ENCODE data around the gene MBD3. TPM values are rescaled to one million over a fixed set of nuclear protein-coding genes. Genes with fewer than 3 reads are reported as not detected.

Gene MBD3
- total RNA-seq, 1 donor from 2014 or later = 140 TPM

DNA sequence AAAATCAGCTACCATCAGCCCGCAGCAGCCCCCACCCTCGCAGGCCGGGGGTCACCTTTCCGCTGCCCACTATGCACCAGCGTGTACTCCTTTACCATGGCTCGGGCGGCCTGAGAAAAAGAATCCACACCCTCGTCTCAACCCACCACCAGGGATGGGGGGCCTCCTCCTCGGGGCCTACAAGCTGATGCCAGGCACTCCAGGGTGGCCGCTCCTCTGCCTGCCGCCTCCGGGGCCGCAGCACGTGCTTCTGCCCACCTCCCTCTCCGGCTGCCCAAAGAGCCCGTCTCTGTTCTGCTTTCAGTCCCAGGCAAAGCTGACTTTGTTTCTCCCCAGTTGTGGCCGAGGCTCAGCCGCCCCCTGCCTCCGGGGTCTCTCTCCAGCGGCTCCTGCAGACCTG lies 13.4 kb downstream of the MBD3 start:
- DNase-seq = no peak
- Mint-ChIP-seq H3K27ac (no peak overlapping the region), H3K36me3 (ENCODE audit: low read depth) (peaks cover 28% of the 10 kb centered on the region)

DNA sequence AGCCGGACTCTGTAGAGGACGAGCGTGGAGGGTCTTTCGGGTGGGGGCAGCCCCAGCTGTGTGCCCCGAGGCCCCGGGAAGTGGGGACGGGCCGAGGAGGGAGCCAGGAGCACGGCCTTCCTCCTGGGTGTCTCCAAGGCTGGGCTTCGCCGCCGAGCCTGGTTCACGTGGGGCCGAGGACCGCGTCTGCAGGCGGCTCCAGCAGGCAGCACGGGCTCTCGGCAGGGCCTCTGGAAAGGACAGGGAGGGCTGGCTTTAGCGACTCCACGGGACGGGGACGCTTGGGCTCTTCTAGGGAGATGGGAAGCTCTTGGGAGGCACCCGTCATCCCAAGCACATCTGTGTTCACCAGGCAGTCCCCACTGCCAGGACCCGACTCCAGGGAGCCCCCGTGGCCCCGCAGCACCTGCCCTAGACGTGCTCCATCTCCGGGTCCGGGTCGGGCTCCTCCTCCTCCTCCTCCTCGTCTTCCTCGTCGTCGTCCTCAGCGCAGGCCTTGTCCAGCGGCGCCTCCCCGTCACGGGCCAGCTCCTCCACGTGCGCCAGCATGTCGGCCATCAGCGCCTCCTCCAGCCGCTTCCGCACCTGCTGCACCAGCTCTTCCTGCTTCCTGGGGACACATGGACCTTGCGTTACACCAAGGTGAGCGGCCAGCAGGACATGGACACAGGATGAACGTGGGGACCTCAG lies 14.6 kb downstream of the MBD3 start:
- H3K4me1 Mint-ChIP-seq = no peaks in the 10 kb centered on the region
- intact Hi-C loops (cut with micrococcal nuclease) = no loop called here
- no peaks in the 10 kb centered on the region for H3K27me3 Mint-ChIP-seq
- no peak overlapping the region for H3K27ac Mint-ChIP-seq
- H3K4me3 Mint-ChIP-seq = no peak overlapping the region
- no peaks in the 10 kb centered on the region for H3K9me3 Mint-ChIP-seq
- no peak for DNase-seq
- H3K36me3 Mint-ChIP-seq (ENCODE audit: low read depth) = peaks cover 22% of the 10 kb centered on the region

More for the DNA sequence above, 13.4 kb downstream of the MBD3 start:
- intact Hi-C loops (cut with micrococcal nuclease) = no loop called here
- Mint-ChIP-seq H3K4me3 (no peak overlapping the region), H3K4me1 (no peaks in the 10 kb centered on the region), H3K9me3 (no peaks in the 10 kb centered on the region), H3K27me3 (no peaks in the 10 kb centered on the region)

DNA sequence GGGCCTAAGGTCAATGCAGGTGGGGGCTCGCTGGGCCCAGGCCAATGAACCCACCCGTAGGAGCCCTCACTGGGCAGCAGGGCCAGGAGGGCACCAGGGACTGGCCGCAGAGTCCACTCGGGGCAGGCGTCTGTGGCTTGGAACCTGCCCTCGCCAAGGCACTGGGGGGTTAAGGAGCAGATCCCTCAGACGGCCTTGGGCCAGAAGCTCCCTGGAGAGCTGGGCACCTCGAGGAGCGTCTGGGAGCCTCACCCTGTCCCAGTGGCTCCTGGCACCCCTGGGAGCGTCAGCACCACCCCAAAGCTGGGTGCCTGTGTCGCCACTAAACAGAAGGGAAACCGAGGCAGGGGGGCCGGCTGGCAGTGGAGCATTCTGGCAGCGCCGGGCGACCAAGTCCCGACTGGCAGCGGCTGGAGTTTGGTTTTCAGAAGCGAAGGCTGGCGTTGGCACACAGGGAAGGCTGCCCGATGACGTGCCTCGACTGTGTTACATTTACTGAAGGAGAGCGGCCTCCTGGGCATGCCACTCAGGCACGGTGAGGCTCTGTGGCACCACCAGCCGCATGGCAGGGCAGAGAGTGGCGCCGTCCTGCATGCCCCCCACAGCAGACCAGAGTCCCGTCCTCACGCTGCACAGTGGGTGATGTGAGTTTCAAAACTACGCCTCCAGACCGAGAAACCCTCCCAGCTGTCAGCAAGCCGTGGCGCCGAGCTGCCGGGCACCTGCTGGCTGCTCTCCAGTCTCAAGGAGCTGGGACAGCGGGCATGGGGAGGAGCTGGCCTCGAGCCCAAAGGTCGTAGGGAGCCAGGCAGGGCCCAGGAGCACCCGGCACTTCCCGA lies 15.4 kb downstream of the MBD3 start:
- H3K27ac Mint-ChIP-seq = no peak overlapping the region
- no peaks in the 10 kb centered on the region for H3K9me3 Mint-ChIP-seq
- H3K36me3 Mint-ChIP-seq (ENCODE audit: low read depth) = peaks cover 22% of the 10 kb centered on the region
- intact Hi-C loops (cut with micrococcal nuclease) = no loop called here
- H3K27me3 Mint-ChIP-seq = no peaks in the 10 kb centered on the region
- no peak overlapping the region for H3K4me3 Mint-ChIP-seq
- H3K4me1 Mint-ChIP-seq = no peaks in the 10 kb centered on the region
- no peak for DNase-seq

DNA sequence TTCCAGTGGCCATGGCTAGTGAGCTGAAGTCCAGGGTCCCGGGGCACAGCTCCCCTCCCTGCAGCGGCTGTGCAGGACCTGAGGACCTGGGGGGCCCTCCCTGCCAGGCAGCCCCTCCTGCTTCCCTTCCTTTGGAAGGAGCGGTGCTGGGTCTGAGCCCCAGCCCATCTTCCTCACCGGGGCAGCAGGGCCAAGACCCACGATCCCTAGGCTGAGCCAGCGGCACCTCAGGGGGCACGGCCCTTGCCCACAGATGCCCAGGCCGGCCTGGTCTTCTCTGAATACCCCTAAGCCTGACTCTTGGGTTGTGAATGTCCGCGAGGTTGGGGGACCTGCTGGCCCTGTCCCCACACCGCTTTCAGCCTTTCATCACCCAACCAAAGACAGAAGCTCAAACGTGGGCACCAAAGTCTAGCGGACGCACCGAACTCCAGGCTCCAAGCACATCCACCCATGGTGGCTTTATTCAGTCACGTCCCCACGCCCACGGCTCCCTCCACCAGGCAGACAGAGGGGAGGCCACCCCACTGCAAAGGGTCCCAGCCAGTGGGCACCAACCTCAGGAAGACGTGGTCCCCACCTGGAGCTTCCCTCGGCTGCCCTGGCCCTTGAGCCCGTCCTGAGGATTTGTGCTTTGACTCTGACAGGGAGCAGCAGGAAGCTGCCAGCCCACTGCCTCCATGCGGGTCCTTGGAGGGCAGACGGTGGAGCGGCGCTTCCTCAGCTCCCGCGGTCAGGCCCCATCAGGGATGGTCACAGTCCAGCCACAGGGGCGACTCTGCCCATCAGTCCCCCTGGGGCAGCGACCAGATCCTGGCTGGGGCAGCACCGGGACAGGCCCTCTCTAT lies 16.2 kb downstream of the MBD3 start:
- DNase-seq = no peak
- Mint-ChIP-seq H3K9me3 (no peaks in the 10 kb centered on the region), H3K4me1 (no peaks in the 10 kb centered on the region), H3K27ac (no peak overlapping the region), H3K36me3 (ENCODE audit: low read depth) (peaks cover 20% of the 10 kb centered on the region), H3K4me3 (no peak overlapping the region), H3K27me3 (no peaks in the 10 kb centered on the region)
- intact Hi-C loops (cut with micrococcal nuclease) = no loop called here

DNA sequence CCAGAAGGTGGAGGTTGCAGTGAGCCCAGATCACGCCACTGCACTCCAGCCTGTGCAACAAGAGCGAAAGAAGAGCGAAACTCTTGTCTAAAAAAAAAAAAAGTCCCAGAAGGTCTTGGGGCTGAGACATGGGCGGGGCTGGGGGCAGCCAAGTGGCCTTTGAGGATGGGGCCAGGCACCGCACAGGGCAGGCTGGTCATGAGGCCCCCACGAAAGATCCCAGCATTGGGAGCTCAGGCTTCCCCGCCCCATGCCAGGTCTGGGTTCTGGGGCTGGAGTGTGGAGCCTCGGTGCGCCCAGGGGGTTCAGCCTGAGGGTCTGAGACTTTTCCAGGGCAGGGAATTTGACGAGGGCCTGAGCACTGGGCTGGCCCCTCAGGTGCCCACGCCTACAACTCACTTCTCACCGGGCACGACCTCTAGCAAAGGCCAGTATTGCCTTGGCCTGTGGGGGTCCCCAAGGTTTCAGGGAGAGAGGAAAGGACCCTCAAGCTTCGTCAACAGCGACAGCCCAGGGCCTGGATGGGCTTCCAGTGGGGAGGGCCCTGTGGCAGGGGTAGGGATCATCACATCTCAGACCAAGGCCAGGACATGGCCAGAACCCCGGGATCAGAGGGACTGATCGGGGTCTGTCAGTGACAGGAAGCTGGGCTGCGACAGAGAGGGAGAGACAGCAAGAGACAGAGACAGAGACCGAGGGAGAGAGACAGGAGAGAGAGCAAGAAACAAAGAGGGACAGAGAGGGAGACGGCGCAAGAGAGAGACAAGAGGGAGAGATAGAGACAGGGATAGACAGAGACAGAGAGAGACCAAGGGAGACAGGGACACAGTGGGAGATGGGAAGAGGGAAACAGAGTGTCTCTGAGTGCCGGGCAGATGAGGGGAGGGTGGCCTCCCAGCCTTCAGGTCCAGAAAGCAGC lies 17.1 kb downstream of the MBD3 start:
- peaks cover 15% of the 10 kb centered on the region for H3K36me3 Mint-ChIP-seq (ENCODE audit: low read depth)
- no peak overlapping the region for H3K27ac Mint-ChIP-seq
- no peak overlapping the region for H3K4me3 Mint-ChIP-seq
- H3K9me3 Mint-ChIP-seq = no peaks in the 10 kb centered on the region
- intact Hi-C loops (cut with micrococcal nuclease) = no loop called here
- H3K4me1 Mint-ChIP-seq = no peaks in the 10 kb centered on the region
- peaks cover 1% of the 10 kb centered on the region for H3K27me3 Mint-ChIP-seq
- DNase-seq = peak; percentile 56

DNA sequence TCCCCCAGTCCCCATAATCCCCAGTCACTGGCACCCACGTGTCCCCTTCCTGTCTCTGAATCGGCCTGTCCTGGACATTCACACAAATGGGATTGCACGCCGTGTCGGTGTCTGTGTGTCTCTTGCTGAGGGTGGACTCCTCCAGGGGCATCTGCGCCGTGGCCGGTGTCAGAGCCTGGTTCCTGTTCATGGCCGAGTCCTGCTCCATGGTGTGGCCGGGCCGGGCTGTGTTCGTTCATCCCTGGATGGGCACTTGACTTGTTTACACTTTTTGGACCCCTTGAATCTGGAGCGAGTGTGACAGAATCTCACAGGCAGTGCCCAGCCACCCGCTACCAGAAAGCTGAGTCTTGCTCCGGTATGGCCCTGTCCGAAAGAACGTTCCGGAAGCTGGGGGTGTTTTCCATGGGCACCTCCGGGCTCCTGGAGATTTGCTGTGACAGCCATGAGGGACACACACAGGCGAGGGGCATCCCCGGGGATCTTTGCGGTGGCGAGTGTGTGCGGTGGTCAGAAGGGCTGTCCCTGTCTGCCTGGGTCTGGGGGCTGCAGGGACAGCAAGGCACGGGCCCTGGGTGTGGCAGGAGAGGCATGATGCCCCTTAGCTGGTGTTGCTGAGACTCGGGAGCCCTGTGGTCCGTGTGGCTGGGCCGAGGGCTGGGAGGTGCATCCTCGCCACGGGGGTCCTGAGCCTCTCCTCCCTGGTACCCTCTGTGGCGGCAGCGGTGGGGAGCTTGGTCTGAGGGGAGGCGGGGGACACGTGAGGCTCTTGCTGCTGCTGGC lies 18.1 kb downstream of the MBD3 start:
- peaks cover 5% of the 10 kb centered on the region for H3K4me1 Mint-ChIP-seq
- intact Hi-C loops (cut with micrococcal nuclease) = no loop called here
- no peak for DNase-seq
- H3K4me3 Mint-ChIP-seq = no peak overlapping the region
- H3K36me3 Mint-ChIP-seq (ENCODE audit: low read depth) = peaks cover 13% of the 10 kb centered on the region
- no peak overlapping the region for H3K27ac Mint-ChIP-seq
- H3K27me3 Mint-ChIP-seq = peaks cover 11% of the 10 kb centered on the region
- no peaks in the 10 kb centered on the region for H3K9me3 Mint-ChIP-seq

DNA sequence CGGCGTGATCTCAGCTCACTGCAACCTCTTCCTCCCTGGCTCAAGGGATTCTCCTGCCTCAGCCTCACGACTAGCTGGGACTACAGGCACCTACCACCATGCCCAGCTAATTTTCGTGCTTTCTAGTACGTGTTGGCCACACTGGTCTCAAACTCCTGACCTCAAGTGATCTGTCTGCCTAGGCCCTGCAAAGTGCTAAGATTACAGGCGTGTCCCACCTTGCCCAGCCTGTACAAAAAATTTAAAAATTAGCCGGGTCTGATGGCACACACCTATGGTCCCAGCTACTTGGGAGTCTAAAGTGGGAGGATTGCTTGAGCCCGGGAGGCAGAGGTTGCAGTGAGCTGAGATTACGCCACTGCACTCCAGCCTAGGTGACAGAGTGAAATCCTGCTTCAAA lies 19.9 kb downstream of the MBD3 start:
- Mint-ChIP-seq H3K27me3 (peaks cover 13% of the 10 kb centered on the region), H3K9me3 (no peaks in the 10 kb centered on the region), H3K36me3 (ENCODE audit: low read depth) (peaks cover 6% of the 10 kb centered on the region), H3K4me3 (no peak overlapping the region), H3K27ac (no peak overlapping the region), H3K4me1 (peaks cover 5% of the 10 kb centered on the region)
- intact Hi-C loops (cut with micrococcal nuclease) = no loop called here
- no peak for DNase-seq

DNA sequence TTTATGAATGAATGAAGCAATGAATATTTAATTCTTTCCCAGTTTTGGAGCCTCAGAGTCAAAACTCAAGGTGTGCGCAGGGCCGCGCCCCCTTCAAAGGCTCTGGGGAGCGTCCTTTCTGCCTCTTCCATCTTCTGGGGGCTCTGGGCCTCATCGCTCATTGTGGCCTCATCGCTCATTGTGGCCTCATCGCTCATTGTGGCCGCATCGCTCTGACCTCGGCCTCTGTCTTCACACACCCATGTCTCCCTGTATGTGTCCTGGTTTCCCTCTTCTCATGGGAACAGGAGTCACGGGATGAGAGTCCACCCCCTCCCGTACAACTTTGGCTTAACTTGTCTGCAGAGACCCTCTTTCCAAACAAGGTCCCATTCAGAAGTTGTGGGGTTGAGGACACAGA lies 21.3 kb downstream of the MBD3 start:
- Mint-ChIP-seq H3K36me3 (ENCODE audit: low read depth) (peaks cover 6% of the 10 kb centered on the region), H3K9me3 (no peaks in the 10 kb centered on the region), H3K4me3 (no peak overlapping the region), H3K27me3 (peaks cover 13% of the 10 kb centered on the region), H3K27ac (no peak overlapping the region), H3K4me1 (peaks cover 5% of the 10 kb centered on the region)
- DNase-seq = no peak
- intact Hi-C loops (cut with micrococcal nuclease) = no loop called here

DNA sequence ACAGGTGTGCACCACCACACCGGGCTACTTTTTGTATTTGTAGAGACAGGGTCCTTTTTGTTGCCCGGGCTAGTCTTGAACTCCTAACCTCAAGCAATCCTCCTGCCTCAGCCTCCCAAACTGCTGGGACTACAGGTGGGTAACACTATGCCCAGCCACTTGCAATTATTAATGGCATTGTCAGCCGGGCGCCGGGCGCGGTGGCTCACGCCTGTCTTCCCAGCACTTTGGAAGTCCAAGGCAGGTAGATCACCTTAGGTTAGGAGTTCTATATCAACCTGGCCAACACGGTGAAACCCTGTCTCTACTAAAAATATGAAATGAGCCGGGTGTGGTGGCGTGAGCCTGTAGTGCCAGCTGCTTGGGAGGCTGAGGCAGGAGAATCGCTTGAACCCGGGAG lies 21.8 kb downstream of the MBD3 start:
- Mint-ChIP-seq H3K36me3 (ENCODE audit: low read depth) (peaks cover 5% of the 10 kb centered on the region), H3K9me3 (no peaks in the 10 kb centered on the region), H3K27me3 (peaks cover 13% of the 10 kb centered on the region), H3K4me3 (no peak overlapping the region), H3K4me1 (peaks cover 5% of the 10 kb centered on the region), H3K27ac (peak overlapping the region; percentile 48)
- DNase-seq = no peak
- intact Hi-C loops (cut with micrococcal nuclease) = no loop called here

DNA sequence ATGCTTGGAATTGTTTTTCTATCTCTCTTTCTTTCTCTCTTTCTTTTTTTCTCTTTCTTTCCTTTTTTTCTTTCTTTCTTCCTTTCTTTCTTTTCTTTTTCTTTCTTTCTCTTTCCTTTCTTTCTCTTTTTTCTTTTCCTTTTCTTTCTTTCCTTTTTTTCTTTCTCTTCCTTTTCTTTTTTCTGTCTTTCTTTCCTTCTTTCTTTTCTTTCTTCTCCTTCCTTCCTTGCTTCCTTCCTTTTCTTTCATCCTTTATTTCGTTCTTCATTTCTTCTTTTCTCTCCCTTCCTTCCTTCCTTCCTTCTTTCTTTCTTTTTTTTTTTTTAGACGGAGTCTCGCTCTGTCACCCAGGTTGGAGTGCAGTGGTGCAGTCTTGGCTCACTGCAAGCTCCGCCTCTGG lies 22.7 kb downstream of the MBD3 start:
- DNase-seq = no peak
- H3K4me1 Mint-ChIP-seq = peaks cover 5% of the 10 kb centered on the region
- peak overlapping the region; percentile 23 for H3K4me3 Mint-ChIP-seq
- no peaks in the 10 kb centered on the region for H3K9me3 Mint-ChIP-seq
- H3K36me3 Mint-ChIP-seq (ENCODE audit: low read depth) = peaks cover 2% of the 10 kb centered on the region
- H3K27ac Mint-ChIP-seq = peak overlapping the region; percentile 75
- intact Hi-C loops (cut with micrococcal nuclease) = no loop called here
- peaks cover 15% of the 10 kb centered on the region for H3K27me3 Mint-ChIP-seq

DNA sequence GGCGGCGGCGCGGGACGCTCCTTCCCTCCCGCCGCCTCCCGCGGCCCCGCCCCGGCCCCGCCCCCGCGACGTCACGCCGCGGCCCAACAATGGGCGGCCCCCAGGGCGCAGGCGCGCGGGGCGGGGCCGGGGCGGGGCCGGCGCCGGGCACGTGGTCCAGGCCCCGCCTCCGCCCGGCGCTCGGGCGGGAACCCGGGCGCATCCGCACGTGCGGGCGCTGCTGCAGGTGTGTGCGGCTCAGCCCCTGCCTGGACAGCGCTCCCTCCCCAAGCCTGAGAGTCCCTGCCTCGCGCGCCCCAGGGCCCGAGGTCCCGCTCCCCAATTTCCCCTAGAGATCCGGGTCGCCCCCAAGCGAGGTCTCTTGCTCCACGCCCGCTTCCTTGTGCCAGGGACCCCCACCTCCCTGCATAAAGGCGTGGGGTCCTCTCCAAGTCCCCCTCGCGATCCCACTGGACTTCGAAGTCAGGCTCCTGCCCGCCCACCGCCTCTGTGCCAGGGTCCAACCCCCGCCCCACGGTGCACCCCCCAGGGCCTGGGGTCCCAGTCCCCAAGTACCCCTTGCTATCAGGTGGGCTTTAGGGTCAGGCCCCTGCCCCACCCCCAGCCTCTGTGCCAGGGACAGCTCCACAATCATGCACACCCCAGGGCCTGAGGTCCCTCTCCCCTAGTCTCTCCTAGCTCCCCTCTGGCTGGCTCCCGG lies 24.2 kb downstream of the MBD3 start, which contains the start of gene MEX3D:
MEX3D (minus strand) TSS at position 6 of the 700 bp plus-strand sequence. CDS start 267 bp downstream, outside the sequence.
- no peaks in the 10 kb centered on the region for H3K9me3 Mint-ChIP-seq
- intact Hi-C loops (cut with micrococcal nuclease) = no loop called here
- H3K27me3 Mint-ChIP-seq = peaks cover 15% of the 10 kb centered on the region
- H3K36me3 Mint-ChIP-seq (ENCODE audit: low read depth) = peaks cover 2% of the 10 kb centered on the region
- peak; percentile 93 for DNase-seq
- H3K27ac Mint-ChIP-seq = peak within 1 kb of the TSS; percentile 71
- peaks cover 5% of the 10 kb centered on the region for H3K4me1 Mint-ChIP-seq
- peak within 1 kb of the TSS; percentile 55 for H3K4me3 Mint-ChIP-seq

DNA sequence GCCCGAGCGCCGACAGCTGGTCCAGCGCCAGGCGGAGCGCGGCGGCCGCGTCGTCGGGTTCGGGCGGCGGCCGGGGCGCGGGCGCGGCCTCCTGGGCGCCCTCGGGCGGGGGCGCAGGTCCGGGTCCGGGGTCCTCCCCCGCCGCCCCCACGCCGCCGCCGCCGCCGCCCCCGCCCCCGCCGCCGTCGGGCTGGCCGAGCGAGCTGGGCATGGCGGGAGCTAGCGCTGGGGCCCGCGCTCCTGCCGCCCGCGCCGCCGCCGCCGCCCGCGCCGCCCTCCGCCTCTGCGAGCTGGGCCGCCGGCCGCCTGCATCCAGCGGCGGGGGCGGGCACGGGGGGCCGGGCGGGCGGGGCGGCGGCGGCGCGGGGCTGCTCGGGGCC lies 24.8 kb downstream of the MBD3 start:
- H3K9me3 Mint-ChIP-seq = no peaks in the 10 kb centered on the region
- intact Hi-C loops (cut with micrococcal nuclease) = no loop called here
- no peak overlapping the region for H3K27ac Mint-ChIP-seq

More for the DNA sequence above, 24.8 kb downstream of the MBD3 start:
- peaks cover 2% of the 10 kb centered on the region for H3K36me3 Mint-ChIP-seq (ENCODE audit: low read depth)
- no peak overlapping the region for H3K4me3 Mint-ChIP-seq
- peaks cover 15% of the 10 kb centered on the region for H3K27me3 Mint-ChIP-seq
- DNase-seq = no peak
- H3K4me1 Mint-ChIP-seq = peaks cover 5% of the 10 kb centered on the region

Data from activated CD4-positive, alpha-beta T cell treated with anti-CD3 and anti-CD28 coated beads, Interleukin-2, amount 10 ng/mL, durations not matched to agents 24 days and 14 days (primary cell).